Omental fat pad (tissue), 4 donors: ENCODE results near the gene PABPN1L. TPM values are rescaled to one million over a fixed set of nuclear protein-coding genes. Genes with fewer than 3 reads are reported as not detected.
"Not testable (repeated sequence)": the region's sequence is repeated elsewhere in the genome, so short reads cannot be mapped to it uniquely, and the experiment has no call there.

Source experiments
- ATAC-seq: fragments of 150-250 bp; one replicate; pipeline ENCODE4 v1.9.1; 2016; ENCODE audit warnings: mild to moderate bottlenecking, moderate library complexity; ENCODE audit not compliant: low FRiP score
- DNase-seq: peaks from one replicate; pipeline ENCODE4 v3.0.0-alpha.2; 2019; ENCODE audit warnings: low spot score
- CTCF ChIP-seq, 3 donors: fragments of 450-650 bp; IDR thresholded peaks; one replicate each; pipeline ENCODE4 v1.5.1; 2016 to 2017; ENCODE audit warnings: antibody characterized with exemption in 3 of 3, mild to moderate bottlenecking in 3 of 3, moderate library complexity in 2 of 3
- total RNA-seq, 4 donors: library from RNA; depleted of rRNA; stranded (reverse); fragments of >200 nt; gene quantifications; one replicate each; pipeline ENCODE4 v1.1.0, GENCODE V29; 2016

PABPN1L gene
- total RNA-seq, 4 donors from 2014 or later = not detected

DNA sequence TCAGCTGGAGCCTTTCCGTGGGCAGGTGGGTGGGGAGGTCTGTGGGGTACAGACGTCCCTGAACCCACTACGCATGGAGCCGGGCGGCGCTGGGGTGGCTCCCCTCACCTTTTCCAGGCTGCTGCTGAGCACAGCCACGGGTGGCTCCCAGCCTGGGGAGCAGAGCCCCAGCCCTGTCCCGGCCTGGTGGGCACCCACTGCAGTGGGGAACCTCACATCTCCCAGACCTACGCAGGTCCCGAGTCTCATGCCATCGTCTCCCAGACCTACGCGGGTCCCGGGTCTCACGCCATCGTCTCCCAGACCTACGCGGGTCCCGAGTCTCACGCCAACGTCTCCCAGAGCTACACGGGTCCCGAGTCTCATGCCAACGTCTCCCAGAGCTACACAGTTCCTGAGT is 37.7 kb downstream of the PABPN1L start:
- DNase-seq (no peak), ATAC-seq (no peak)
- TF ChIP-seq CTCF (IDR thresholded peaks at IDR 0.05) = no peak

GRCh38 chr16:88827727-88828126 is 38.7 kb downstream of the PABPN1L start:
- DNase-seq (no peak), ATAC-seq (no peak)
- no peak for TF ChIP-seq CTCF (IDR thresholded peaks at IDR 0.05)

DNA sequence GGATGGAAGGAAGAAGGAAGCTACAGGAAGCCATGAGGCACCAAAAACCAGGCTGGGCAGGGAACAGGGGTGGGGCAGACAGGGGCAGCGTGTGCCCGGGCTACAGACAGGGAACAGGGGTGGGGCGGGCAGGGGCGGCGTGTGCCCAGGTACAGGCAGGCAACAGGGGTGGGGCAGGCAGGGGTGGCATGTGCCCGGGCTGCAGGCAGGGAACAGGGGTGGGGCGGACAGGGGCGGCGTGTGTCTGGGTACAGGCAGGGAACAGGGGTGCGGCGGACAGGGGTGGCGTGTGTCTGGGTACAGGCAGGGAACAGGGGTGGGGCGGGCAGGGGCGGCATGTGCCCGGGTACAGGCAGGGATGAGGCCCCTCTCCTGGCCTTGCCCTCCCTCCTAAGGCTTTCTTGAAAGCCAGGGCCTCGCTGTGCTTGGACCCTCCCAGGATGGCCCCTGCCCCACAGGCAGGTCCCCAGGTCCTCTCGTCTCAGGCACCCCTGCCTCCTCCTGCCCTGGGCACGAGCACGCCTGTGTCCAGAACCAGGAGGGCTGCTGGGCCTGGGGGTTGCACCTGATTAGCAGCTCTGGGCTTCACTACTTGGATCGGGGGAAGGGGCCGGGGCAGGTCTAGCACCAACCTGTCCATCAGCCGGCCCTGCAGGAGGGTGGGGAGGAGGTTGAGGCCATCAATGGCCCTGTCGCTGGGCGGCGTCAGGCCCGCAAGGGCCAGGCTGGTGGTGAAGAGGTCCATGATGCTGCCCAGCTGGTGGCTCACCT is 40.2 kb downstream of the PABPN1L start:
- DNase-seq (no peak), ATAC-seq (no peak)
- TF ChIP-seq CTCF (IDR thresholded peaks at IDR 0.05) = no peak

DNA sequence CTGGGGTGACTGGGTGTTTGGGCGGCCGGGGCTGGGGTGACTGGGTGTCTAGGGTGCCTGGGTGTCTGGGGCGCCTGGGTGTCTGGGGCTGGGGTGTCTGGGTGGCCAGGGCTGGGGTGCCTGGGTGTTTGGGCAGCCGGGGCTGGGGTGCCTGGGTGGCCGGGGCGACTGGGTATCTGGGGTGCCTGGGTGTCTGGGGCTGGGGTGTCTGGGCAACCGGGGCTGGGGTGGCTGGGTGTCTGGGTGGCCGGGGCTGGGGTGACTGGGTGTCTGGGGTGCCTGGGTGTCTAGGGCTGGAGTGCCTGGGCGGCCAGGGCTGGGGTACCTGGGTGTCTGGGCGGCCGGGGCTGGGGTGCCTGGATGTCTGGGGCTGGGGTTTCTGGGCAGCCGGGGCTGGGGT is 41.3 kb downstream of the PABPN1L start:
- TF ChIP-seq CTCF (IDR thresholded peaks at IDR 0.05) = no peak
- DNase-seq (no peak), ATAC-seq (no peak)

DNA sequence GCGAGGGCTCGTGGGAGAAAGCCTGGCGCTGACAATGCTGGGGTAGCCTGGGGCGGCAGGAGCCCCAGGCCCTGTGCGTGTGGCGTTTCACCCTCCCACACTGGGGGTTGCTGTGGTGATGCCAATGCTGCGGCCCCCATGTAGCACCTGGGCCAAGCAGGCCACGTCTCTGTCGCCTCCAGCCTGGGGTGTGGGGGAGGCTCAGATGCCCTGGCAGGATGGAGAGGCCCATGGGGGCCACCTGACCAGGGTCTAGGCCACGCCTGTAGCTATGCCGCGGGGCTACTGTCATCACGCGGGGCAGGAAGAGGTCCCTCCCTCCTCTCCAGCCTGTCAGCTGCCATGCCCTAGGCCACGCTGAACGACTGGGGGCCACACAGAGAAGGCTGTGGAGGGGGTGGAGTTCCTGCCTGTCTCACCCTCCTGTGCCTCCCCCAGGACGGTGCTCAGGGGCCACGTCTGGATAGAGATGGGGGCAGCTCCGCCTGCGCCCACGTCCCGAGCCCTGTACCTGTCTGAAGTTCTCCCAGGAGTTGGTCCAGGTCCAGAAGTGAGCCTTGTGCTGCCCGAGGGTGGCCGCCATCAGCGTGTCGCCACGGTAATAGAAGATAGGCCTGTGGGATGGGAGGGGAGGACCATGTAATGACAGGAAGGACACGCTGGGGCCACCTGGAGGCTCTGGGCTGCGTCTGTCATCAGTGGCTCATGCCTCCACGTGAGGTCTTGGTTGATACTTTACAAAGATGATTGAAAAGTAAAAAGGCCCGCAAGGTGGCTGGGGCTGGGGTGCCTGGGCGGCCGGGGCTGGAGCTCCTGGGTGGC is 42.0 kb downstream of the PABPN1L start:
- ATAC-seq (no peak), DNase-seq (no peak)
- no peak for TF ChIP-seq CTCF (IDR thresholded peaks at IDR 0.05)

GRCh38 chr16:88823646-88824045 is 42.8 kb downstream of the PABPN1L start:
- DNase-seq, ATAC-seq: not testable (repeated sequence)

GRCh38 chr16:88822281-88823040 is 44.0 kb downstream of the PABPN1L start:
- TF ChIP-seq CTCF (IDR thresholded peaks at IDR 0.05) = no peak
- DNase-seq (no peak), ATAC-seq (no peak)
